Bone marrow (tissue), 2 donors: ENCODE measurements around the gene PLTP.
"Not testable (repeated sequence)": the region's sequence is repeated elsewhere in the genome, so short reads cannot be mapped to it uniquely, and the experiment has no call there.

ENCODE experiments used
- DNase-seq, 2 donors: peaks; one replicate each; lab custom pipeline; 2025; lab: John Stamatoyannopoulos, UW

The PLTP gene

GRCh38 chr20:45920462-45921336 lies 8.7 kb upstream of the PLTP start:
- DNase-seq, result no peak

DNA sequence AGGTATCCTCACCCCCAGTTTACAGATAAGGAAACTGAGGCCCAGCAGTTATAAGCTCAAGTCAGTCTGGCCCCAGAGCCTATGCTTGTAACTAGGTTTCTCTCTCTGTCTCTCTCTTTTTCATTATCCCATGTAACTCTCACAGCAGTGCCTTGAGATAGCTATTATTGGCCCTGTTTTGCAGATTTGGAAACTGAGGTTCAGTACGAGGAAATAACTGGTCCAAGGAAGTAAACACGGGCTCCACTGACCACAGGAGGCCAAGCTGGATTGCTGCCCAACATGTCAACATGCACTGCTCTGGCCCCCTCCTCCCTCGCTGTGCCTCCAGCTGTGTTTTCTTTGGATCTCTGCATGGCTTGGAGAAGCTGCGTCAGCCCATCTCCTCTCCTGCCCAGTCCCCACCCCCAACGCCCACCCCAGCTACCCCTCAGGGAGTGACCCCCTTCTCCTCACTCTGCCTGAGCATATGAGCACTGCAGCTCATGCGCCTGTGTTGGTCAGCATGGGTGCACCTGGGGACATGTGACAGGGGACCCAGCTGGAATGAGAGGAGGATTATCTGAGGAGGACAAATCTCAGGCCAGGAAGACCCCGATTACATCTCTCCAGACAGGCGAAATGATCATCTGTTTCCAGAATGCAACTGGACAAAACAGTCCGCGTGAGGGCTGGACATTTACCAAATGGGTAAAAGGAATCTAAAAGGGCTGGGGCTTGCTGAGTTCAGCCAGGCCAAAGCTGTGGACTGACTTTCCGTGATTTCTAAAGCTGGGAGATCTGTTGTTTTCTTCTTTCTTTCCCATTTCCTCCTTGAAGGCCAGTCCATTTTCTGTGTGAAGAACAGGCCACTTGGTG lies 7.8 kb upstream of the PLTP start:
- no peak for DNase-seq

DNA sequence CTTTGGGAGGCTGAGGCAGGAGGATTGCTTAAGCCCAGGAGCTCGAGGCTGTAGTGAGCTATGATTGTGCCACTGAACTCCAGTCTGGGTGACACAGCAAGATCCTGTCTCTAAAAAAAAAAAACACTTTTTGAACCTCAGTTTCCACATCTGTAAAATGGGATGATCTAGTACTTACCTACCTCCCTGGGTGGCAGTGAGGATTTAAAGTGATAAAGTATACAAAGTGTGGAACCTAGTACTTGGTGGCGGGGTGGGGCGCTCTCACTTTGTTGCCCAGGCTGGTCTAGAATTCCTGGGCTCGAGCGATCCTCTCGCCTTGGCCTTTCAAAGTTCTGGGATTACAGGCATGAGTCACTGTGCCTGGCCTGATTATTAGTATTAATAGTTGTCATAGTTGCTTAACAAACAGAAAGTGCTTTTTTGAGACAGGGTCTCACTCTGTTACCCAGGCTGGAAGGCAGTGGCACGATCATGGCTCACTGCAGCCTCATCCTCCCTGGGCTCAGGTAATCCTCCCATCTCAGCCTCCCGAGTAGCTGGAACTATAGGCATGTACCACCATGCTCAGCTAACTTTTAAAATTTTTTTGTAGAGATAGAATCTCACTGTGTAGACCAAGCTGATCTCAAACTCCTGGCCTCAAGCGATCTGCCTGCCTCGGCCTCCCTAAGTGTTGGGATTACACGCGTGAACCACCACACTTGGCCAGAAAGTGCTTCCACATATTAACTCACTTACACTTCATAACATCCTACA lies 7.0 kb upstream of the PLTP start:
- DNase-seq, result no peak

GRCh38 chr20:45918182-45918737 lies 6.3 kb upstream of the PLTP start:
- DNase-seq, result no peak

DNA sequence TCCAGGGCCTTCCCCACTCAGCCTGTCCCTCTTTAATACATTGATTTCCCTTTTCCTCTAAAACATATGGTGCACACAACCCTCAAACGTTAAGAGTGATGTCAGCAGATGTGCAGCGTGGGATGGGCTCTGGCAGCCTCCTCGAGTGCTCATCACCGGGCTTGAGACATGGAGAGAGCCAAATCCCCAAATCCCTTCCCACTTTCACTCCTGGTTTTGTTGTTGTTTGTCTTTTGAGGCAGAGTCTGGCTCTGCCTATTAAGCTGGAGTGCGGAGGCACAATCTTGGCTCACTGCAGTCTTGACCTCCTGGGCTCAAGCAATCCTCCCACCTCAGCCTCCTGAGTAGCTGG lies 5.8 kb upstream of the PLTP start:
- no peak for DNase-seq

GRCh38 chr20:45913116-45913515 lies 1.2 kb upstream of the PLTP start:
- DNase-seq, result no peak

DNA sequence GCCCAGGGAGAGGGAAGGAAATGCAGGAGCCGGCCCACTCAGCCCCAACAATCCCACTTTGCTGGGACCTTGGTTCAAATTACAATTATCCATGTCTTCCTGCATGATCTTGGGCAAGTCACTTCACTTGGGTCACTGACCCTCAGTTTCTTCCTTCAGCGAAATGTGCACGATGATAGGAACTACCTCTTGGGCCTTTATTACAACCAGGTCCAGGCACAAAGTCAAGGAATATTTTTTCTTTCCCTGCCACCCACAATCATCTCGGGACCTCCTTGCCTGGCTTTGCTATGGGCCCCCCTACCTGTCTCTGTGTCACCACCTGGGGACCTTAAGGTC lies 358 bp upstream of the PLTP start:
- DNase-seq, result no peak

DNA sequence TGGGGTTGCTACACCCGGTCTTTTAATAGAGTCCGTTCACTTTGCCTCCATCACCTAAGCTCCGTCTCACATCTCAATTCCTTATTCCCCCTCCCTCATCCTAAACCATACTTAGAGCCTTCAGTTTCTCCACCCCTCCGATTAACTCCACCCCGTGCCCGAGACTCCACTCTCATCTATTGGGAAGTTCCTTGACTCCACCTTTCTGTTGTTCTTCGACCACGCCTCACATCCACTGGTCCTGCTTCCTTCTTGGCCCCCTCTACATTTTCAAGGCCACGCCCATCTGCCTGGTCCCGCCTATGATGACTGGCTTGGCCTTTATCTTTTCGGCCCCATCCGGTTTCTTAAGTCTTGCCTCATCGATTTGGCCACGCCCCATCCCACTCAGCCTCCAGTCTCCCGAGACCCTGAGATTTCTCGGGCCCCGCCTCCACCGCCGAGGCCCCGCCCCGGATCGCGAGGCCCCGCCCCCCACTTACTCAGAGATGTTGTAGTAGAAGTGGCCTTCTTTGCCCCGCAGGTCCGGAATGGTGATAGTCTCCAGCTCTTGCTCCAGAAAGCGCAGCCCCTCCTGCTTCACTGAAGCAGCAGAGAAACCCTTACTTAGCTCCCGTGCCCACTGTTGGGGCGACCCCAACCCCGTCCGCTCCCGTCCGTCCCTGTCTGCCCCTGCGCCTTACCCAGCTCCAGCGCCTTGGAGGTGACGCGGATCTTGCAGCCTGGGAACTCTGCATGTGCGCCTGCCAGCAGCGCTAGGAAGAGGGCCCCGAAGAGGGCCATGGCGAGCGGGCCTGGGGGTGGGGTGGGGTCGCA lies 1.1 kb downstream of the PLTP start:
- peak; percentile 97 to 99 for DNase-seq

DNA sequence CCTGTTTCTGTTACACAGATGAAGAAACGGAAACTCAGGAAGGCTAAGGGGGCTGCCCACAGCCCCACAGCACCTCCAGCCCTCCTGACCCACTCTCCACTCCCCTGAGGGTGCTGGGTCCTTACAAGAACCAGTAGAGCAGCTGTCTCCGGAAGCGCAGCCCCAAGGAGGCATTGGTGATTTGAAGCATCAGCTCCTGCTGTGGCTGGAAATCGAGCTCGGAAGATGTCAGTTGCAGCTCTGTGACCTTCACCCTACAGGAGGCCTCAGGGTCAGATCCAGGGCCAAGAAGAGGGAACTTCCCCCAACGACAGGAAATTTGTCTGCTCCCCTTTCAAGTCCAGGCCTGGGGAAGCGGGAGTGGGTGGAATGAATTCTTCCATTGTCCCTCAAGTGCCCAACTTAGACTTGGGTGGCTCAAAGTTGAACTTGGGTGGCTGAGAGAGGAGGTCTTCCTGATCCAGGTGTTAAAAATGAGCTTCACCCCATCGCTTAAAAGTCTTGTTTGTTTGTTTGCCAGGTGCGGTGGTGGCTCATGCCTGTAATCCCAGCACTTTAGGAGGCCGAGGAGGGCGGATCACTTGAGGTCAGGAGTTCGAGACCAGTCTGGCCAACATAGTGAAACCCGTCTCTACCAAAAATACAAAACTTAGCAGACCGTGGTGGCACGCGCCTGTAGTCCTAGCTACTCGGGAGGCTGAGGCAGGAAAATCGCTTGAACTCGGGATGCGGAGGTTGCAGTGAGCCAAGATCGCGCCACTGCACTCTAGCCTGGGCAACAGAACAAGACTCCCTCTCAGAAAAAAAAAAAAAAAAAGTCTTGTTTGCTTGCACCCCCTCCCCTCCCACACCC lies 1.9 kb downstream of the PLTP start:
- no peak for DNase-seq

GRCh38 chr20:45909336-45909808 lies 2.6 kb downstream of the PLTP start:
- DNase-seq, result no peak

DNA sequence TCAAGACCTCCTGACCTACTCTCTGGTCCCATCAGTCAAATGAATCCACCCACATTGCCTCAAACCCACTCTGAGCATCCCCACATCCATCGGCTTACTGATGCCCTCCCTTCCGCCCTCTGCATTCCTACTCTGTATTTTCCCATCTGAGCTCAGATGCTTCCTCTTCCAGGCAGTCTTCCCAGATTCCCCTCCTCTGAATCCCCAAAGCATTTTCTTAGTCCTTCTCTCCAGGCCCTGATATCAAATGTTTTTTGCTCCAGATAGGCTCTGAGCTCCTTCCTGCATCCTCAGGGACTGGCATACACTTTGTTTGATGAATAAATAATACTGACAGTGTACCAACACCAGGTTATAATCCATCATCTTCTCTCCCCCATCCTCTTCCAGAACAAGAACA lies 3.9 kb downstream of the PLTP start:
- DNase-seq, result no peak

DNA sequence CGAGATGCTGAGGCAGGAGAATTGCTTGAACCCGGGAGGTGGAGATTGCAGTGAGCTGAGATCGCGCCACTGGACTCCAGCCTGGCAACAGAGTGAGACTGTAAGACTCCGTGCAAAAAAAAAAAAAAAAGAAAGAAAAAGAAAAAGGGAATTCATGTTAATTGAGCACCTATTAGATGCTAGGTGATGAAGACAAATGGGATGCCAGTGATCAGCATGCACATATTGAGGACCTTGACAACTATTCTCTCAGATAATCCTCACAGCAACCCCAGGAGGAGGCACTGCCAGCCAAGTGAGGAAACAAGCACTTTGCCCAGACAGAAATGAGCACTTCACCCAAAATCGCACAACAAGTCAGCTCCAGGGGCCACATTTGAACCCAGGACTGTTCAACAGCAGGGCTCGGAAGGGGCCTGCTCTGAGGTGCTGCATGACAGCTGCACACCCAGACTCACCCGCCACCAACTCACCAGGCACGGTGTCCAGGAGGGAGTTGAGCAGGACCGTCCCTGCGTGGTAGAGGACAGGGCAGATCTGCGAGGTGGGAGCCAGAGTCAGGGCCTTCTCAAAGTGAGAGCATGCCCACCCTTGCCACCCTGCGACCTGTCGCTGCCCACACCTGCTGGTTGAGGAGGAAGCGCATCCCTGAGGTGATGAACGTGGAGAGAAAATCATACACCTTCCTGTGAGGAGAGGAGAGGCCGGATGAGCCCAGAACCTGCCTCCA lies 4.6 kb downstream of the PLTP start:
- DNase-seq, result no peak

GRCh38 chr20:45905505-45906079 lies 6.4 kb downstream of the PLTP start:
- DNase-seq, result no peak

- no peak for DNase-seq
These were observed 7.1 kb downstream of the PLTP start for GRCh38 chr20:45904583-45905504.

DNA sequence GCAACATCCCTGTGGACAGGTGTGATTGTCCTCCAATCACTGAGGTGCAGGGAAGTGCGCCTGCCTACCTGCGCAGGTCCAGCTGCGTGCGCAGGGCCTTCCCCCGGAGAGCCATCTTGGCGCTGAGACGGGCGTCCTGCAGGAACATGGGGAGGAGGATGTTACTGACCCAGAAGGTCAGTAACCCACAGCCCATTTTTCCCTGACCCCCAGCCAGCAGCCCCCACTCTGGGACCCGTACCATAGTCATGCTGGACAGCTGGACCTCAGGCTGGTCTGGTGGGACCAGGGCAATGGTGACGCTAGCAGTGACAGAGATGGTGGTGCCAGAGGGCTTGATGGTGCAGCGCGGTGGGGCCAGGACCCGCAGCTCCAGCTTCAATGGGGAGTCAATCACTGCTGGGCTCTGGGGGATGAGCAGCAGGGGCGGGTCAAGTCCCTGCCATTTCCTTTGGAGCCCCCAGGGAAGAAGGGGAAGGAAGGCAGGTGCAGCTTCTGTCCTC lies 9.7 kb downstream of the PLTP start:
- no peak for DNase-seq

- not testable (repeated sequence) for DNase-seq
These were observed 10.6 kb downstream of the PLTP start for GRCh38 chr20:45901332-45901731.

DNA sequence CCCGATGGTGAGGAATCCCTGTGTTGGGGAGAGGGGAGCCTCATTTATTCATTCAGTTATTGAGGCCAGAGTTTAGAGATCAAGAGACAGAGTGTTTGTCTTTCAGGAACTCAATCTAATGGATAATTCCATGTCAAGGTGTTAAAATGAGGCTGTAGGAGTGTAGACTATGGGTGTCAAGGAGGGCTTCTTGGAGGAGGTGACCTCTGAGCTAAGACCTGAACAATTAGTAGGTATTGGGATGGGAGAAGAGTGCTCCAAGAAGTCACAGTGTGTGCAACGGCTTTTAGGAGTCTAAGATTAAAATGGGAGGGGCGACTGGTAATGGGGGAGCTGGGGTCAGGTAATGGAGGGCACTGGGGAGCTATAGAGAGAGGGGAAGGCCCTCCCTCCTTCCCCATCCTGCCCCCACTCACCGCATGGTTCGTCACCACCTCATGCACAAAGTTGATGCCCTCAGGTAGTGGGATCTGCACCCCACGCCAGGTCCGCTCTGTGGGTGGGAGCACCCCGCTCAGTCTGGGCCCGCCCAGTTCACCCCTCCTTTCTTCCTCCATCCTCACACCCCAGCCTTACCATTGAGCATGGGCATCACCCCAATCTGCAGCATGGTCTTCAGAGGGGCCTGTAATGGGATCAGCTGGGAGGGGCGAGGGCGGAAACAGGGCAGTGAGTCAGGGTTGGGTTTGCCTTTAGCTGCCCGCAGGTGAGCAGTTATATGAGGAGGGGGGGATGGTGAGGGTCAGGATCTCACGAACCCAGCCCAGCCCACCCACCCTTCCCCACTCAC lies 12.7 kb downstream of the PLTP start:
- no peak for DNase-seq
